GM12872 (cell line): Measurements from ENCODE around the gene SLC9A9.

Experiments used
- TF ChIP-seq, protein P1 (sequence below): IDR thresholded peaks from 3 replicates; pipeline ENCODE4 v1.5.1; 2011; ENCODE audit warnings: low read depth, mild to moderate bottlenecking, low read length, moderate library complexity; ENCODE audit not compliant: insufficient read depth

Gene SLC9A9

DNA sequence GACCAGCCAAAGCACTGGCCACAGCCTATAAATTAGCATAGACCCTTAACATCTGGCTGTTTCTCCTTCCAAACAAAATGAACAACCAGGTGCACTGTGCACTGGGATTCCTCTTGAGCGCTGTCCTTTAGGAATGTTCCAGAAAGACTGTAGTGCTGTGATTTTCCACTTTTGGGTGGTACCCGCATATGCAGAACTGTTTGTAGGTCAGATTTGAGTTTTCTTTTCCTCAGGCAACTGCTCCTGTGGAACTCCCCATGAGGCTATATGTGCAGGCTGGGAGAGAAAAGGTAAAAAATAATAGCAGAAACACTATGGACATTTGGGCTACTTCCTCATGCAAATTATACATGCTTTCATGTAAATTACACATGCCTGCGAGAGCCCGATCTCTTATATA, 589.6 kb downstream of the SLC9A9 start:
- TF ChIP-seq, protein P1, sequence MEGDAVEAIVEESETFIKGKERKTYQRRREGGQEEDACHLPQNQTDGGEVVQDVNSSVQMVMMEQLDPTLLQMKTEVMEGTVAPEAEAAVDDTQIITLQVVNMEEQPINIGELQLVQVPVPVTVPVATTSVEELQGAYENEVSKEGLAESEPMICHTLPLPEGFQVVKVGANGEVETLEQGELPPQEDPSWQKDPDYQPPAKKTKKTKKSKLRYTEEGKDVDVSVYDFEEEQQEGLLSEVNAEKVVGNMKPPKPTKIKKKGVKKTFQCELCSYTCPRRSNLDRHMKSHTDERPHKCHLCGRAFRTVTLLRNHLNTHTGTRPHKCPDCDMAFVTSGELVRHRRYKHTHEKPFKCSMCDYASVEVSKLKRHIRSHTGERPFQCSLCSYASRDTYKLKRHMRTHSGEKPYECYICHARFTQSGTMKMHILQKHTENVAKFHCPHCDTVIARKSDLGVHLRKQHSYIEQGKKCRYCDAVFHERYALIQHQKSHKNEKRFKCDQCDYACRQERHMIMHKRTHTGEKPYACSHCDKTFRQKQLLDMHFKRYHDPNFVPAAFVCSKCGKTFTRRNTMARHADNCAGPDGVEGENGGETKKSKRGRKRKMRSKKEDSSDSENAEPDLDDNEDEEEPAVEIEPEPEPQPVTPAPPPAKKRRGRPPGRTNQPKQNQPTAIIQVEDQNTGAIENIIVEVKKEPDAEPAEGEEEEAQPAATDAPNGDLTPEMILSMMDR = no peak

DNA sequence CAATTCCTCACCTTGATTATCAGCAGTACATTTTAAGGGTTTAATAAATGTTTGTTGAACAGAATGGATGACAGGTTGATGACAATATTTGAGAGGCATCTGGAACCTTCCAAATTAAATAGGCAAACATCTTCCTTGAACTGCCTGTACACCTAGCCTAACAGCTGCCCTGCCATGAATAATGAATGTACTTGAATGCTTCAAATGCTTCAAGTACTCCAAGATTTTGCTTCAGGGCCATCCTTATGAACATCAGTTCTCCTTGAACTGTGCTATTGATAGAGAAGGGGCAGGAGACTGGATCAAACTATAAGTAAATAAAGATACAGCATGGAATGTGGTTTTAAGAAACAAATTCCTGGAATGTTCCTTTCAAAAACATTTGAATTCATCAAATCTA, 591.9 kb downstream of the SLC9A9 start:
- TF ChIP-seq, protein P1 = no peak

DNA sequence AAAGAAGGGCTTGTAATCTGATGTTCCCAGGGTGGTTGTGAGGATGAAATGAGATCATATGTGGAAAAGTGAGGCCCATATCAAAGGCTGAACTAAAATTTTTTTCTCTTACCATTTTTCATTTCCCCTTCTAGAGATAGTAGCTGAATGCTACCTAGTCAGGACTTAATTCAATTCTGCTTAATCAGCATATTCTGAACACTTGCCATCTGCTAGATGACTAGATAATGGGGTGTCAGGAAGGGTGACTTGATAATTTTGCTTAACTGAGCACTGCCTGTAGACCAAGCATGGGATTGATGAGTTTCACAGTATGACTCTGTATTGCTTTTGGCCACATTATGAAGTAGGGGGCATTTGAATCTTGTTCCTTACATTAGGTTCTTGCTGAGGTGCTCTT, 592.5 kb downstream of the SLC9A9 start:
- TF ChIP-seq, protein P1 = no peak

DNA sequence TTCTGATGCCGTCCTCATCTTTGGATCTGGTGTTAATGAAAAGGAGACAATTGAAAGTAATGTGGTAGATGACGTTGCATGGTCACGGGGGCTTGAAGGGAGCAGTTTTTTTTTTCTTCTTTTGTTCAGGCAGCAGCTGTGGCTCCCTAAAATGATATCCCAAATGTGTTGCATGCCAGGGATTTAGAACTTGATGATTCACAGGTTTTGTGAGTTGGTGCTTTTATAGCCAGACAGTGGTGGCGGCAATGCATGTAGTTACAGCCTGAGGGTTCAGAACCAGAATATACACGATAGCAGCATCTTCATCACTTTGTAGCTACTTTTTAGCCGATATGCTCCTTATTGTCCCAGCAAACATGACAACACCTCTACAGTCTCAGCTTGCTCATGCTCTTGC, 595.3 kb downstream of the SLC9A9 start:
- TF ChIP-seq, protein P1 = no peak

DNA sequence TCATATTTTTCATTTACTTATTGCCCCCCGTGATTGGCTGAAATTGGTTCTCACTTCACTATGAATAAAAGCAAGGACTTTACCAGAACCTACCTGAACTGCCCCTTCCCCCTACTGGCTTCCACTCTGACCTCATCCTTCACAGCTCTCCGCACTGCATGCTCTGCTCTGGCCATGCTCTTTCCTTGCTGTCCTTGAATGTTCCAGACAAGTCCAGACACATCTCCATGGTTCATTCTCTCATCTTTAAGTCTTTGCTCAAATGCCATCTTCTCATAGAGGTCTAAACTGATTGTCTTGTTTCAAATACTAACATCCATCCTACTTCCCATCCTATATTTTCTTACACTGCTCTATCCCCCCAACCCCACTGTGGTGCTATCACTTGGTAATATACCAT, 599.3 kb downstream of the SLC9A9 start:
- TF ChIP-seq, protein P1 = no peak

DNA sequence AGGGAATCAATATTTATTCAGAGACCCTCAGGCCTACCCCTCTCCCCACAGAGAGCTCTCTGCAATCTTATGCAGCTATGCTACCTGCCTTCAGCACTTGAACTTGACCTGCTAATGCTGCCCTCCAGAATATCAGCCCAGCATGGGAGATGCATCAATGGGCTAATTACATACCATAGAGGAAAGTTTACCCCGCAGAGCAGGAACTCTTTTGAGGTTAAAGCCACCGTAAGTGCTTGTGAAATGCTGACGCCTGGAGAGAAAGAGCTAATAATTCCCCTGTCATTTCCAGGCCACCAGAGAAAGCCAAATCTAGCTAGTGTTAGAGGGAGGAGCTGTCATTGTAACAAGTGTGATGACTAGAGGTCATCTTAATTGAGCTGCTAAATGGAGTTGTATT, 601.2 kb downstream of the SLC9A9 start:
- TF ChIP-seq, protein P1 = no peak

DNA sequence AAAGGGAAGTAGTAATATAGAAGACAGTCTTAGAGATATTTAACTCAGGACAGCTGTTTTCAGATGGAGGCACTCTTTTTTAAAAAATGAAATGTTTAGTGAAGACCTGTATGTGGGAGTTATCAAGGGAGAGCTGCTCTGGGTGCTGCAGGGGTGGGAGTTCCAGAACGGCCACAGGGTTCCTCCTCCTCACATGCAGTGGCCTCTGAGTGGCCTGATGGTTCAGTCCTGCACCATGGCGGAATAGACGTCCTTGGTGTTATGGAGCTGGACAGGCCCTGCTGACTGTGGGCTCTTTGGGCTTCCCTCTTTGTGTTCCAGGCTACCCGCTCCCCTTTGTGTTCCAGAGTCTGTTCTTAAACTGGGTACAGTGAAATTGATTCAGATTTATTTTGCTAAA, 602.6 kb downstream of the SLC9A9 start:
- TF ChIP-seq, protein P1 = no peak
